GM12891 (cell line): ENCODE data around the gene NECTIN4.

ENCODE experiments used
- POLR2A ChIP-seq: IDR thresholded peaks from 2 replicates; pipeline ENCODE4 v1.6.1; 2011; ENCODE audit warnings: low read depth, low read length, control low read depth
- POLR2AphosphoS5 ChIP-seq: IDR thresholded peaks from 2 replicates; pipeline ENCODE4 v1.6.1; 2011; ENCODE audit warnings: low read depth, low read length, control low read depth

GRCh38 chr1:161077426-161077825, 11.9 kb downstream of the NECTIN4 start:
- TF ChIP-seq POLR2A (no peak), POLR2AphosphoS5 (no peak)
